ENCODE measurements around the gene KRT25.

KRT25 gene

GRCh38 chr17:40795019-40795667 is 40.0 kb upstream of the KRT25 start:
- FAIRE-seq (no peak), DNase-seq (ENCODE audit: insufficient read length, low spot score) (no peak)
- TF ChIP-seq, protein P1, sequence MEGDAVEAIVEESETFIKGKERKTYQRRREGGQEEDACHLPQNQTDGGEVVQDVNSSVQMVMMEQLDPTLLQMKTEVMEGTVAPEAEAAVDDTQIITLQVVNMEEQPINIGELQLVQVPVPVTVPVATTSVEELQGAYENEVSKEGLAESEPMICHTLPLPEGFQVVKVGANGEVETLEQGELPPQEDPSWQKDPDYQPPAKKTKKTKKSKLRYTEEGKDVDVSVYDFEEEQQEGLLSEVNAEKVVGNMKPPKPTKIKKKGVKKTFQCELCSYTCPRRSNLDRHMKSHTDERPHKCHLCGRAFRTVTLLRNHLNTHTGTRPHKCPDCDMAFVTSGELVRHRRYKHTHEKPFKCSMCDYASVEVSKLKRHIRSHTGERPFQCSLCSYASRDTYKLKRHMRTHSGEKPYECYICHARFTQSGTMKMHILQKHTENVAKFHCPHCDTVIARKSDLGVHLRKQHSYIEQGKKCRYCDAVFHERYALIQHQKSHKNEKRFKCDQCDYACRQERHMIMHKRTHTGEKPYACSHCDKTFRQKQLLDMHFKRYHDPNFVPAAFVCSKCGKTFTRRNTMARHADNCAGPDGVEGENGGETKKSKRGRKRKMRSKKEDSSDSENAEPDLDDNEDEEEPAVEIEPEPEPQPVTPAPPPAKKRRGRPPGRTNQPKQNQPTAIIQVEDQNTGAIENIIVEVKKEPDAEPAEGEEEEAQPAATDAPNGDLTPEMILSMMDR (IDR thresholded peaks at IDR 0.05; ENCODE audit: insufficient read depth, missing control alignments): no peak

GRCh38 chr17:40794466-40794865 is 39.3 kb upstream of the KRT25 start:
- TF ChIP-seq, protein P1 (IDR thresholded peaks at IDR 0.05; ENCODE audit: insufficient read depth, missing control alignments): no peak
- FAIRE-seq (no peak), DNase-seq (ENCODE audit: insufficient read length, low spot score) (no peak)

DNA sequence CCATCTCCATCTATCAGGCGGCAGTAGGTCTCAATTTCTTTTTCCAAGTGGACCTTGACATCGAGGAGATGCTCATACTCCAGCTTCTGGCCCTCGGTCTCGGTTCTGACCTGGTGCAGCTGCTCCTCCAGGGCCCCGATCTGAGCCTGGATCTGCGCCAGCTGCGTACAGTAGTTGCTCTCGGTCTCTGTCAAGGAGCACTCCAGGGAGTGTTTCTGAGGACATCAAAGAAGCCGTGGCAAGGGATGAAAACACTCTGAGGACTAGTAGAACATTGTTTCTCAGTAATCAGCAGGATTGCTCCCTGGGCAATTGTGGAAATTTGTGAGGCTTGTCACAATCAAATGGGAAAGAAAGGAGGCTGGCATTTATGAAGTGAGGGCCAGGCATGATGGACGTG is 38.7 kb upstream of the KRT25 start:
- TF ChIP-seq, protein P1 (IDR thresholded peaks at IDR 0.05; ENCODE audit: insufficient read depth, missing control alignments): no peak
- DNase-seq (ENCODE audit: insufficient read length, low spot score): no peak
- FAIRE-seq: no peak

GRCh38 chr17:40791787-40792436 is 36.8 kb upstream of the KRT25 start:
- FAIRE-seq: no peak
- TF ChIP-seq, protein P1 (IDR thresholded peaks at IDR 0.05; ENCODE audit: insufficient read depth, missing control alignments): peak; percentile 70
- DNase-seq (ENCODE audit: insufficient read length, low spot score): no peak

DNA sequence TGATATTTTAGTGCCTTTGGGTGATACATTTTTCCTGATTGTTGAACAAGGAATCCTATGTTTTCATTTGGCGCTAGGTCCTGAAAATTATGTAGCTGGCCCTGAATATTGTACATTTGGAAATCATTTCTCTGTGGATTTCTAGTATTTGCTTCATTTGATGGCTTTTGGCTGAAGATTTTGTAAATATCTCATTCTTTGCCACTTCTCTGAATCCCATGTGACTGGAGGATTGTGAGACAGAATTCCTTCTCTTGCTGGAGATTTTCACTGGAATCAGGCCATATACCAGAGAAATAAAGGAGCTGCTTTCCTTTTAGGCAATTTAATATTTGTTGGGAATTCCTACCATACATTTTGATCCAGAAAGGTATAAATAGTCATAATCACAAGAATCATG is 36.0 kb upstream of the KRT25 start:
- no peak for DNase-seq (ENCODE audit: insufficient read length, low spot score)
- TF ChIP-seq, protein P1 (IDR thresholded peaks at IDR 0.05; ENCODE audit: insufficient read depth, missing control alignments): no peak
- FAIRE-seq: no peak

DNA sequence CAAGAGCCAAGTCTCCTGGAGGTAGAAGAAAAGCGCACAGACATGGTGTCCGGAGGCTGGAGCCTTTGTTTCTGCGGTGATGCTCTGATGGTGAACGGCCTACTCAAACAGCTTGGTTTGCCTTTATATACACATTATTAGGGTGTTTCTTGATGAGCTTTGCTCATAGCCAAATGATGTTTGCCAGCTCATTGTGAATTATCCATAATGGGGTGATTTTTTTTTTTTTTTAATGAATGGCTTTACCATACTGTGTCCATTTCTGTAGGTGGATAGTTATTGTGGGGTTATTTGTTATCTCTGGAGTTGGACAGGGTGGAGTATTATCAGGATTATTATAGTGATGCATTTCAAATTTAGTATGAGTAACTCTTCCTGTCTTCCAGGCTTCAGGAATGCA is 27.3 kb upstream of the KRT25 start, which contains the start of gene KRT27:
Gene KRT27 (minus strand): TSS at position 101 of the 400 bp plus-strand sequence. CDS start 57 bp downstream, at position 44.
- no peak for FAIRE-seq
- TF ChIP-seq, protein P1 (IDR thresholded peaks at IDR 0.05; ENCODE audit: insufficient read depth, missing control alignments): no peak

More for the DNA sequence above, 27.3 kb upstream of the KRT25 start, which contains the start of gene KRT27:
- no peak for DNase-seq (ENCODE audit: insufficient read length, low spot score)
